Measurements from ENCODE around the gene ZDHHC11B. TPM values are rescaled to one million over a fixed set of nuclear protein-coding genes. Genes with fewer than 3 reads are reported as not detected.
"Not testable (repeated sequence)": the region's sequence is repeated elsewhere in the genome, so short reads cannot be mapped to it uniquely, and the experiment has no call there.

Gene ZDHHC11B
- total RNA-seq, 2 donors from 2014 or later: 6.2 to 8.9 TPM

DNA sequence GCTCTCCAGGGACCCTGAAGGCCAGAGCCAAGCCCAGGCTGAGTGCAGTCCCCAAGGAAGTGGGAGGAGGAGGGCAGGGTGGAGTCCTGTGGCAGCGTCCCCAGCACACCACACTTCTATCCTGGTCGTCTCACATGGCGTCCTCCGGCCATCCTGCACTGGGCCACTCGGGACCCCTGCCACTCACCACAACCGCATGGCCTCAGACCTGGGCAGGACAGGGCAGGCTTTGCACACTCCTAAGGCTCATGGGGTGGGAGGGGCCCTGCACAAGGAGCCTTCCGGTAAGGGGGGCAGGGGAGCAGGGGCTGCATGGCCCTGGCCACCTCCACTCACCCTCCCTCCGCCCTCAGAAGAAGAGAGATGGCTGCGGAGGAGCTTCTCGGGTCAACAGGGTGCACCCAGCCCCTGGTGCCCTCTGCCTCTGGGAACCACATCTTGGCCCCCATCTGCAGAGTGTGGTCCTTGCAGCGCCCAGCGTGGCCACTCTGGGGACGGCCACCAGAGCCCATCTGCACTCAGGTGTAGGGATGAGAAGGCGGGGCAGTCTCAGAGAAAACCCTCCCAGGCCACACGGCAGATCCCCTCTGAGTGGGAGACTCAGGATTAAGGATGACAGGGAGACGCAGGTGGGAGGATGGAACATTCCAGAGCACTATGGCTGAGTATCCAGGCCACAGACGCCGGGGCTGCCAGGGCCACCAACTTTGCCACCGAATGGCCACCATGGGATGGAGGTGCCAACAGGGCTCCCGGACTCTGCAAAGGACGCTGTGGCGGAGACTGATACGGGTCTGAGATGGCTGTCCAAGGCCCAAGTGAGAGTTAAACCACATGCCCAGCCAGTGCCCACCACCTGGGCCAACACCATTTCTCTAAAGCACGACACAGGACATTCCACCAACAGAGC lies 99.0 kb downstream of the ZDHHC11B start:
- peak in 1 of 4 donors; percentile 4 for DNase-seq
- no peaks in the 10 kb centered on the region for H3K9me3 ChIP-seq
- intact Hi-C loops (cut with DNase I): no loop called here
- H3K36me3 ChIP-seq (replicated peaks in 1 of 2; ENCODE audit: insufficient read depth in 1 of 2, low read depth in 2 of 2): no peaks in the 10 kb centered on the region
- TF ChIP-seq, protein P1, sequence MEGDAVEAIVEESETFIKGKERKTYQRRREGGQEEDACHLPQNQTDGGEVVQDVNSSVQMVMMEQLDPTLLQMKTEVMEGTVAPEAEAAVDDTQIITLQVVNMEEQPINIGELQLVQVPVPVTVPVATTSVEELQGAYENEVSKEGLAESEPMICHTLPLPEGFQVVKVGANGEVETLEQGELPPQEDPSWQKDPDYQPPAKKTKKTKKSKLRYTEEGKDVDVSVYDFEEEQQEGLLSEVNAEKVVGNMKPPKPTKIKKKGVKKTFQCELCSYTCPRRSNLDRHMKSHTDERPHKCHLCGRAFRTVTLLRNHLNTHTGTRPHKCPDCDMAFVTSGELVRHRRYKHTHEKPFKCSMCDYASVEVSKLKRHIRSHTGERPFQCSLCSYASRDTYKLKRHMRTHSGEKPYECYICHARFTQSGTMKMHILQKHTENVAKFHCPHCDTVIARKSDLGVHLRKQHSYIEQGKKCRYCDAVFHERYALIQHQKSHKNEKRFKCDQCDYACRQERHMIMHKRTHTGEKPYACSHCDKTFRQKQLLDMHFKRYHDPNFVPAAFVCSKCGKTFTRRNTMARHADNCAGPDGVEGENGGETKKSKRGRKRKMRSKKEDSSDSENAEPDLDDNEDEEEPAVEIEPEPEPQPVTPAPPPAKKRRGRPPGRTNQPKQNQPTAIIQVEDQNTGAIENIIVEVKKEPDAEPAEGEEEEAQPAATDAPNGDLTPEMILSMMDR (IDR thresholded peaks at IDR 0.05): no peak
- TF ChIP-seq POLR2A (IDR thresholded peaks at IDR 0.05): no peak
- no peak for ATAC-seq
- WGBS, 2 donors: 83 to 87% methylated on average over 15 to 24 of the region's 24 CpGs
- no peaks in the 10 kb centered on the region for H3K4me1 ChIP-seq
- H3K27me3 ChIP-seq: no peaks in the 10 kb centered on the region
- no peak overlapping the region for H3K27ac ChIP-seq
- H3K4me3 ChIP-seq: no peak overlapping the region

- Histone ChIP-seq H3K27me3 (no peaks in the 10 kb centered on the region), H3K9me3 (no peaks in the 10 kb centered on the region), H3K4me3 (no peak overlapping the region), H3K27ac (no peak overlapping the region), H3K36me3 (replicated peaks in 1 of 2; ENCODE audit: insufficient read depth in 1 of 2, low read depth in 2 of 2) (no peaks in the 10 kb centered on the region), H3K4me1 (no peaks in the 10 kb centered on the region)
- 78 to 95% methylated on average over 8 to 16 of the region's 17 CpGs for WGBS, 2 donors
- TF ChIP-seq POLR2A (IDR thresholded peaks at IDR 0.05): no peak
- TF ChIP-seq, protein P1 (IDR thresholded peaks at IDR 0.05): no peak
- ATAC-seq (no peak), DNase-seq (no peak)
- intact Hi-C loops (cut with DNase I): no loop called here
Observed at GRCh38 chr5:684751-685216, 99.7 kb downstream of the ZDHHC11B start.

GRCh38 chr5:683551-684481 lies 100.7 kb downstream of the ZDHHC11B start:
- ATAC-seq: no peak
- no peak for TF ChIP-seq POLR2A (IDR thresholded peaks at IDR 0.05)
- TF ChIP-seq, protein P1 (IDR thresholded peaks at IDR 0.05): no peak
- intact Hi-C loops (cut with DNase I): no loop called here

DNA sequence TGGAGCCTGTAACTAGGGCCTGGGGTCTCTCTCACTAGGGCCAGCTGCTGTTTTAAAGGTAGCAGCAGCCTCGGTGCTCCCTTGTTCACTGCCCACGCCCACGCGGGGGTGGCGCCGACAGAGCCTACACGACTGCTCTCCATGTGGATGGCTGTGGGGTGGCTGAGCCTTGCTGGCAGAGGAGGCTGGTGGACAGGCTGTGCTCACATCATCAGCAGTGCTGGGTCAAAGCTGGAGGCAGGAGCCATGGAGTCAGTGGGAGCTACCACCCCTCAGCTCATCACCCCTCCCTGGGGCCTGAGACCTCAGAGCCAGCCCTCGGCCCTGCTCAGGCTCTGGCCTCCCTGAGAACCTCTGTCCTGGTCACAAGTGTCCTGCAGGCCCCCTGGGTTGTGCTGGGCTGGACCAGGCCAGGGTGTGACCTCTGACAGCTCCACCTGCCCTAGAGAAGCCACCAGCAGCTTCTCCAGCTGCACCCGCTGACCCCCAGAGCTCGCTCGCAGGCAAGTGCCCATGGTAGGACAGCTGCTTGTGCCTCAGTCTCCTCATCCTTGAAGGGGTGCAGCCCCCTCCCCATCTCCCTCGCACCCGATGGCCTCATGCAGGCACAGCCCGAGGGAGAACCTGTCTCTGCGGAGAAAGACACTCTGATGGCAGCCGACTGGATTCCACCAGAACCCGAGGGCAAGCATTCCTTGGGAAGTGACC lies 101.7 kb downstream of the ZDHHC11B start:
- H3K4me3 ChIP-seq; ATAC-seq; DNase-seq; H3K4me1 ChIP-seq; H3K9me3 ChIP-seq; H3K36me3 ChIP-seq (replicated peaks in 1 of 2; ENCODE audit: insufficient read depth in 1 of 2, low read depth in 2 of 2); intact Hi-C loops (cut with DNase I); H3K27ac ChIP-seq; H3K27me3 ChIP-seq: not testable (repeated sequence)
- WGBS, 2 donors: 60 to 82% methylated on average over 3 to 17 of the region's 17 CpGs

More at GRCh38 chr5:683551-684481, 100.7 kb downstream of the ZDHHC11B start:
- peak in 1 of 4 donors; percentile 5 for DNase-seq
- Histone ChIP-seq H3K4me3 (no peak overlapping the region), H3K27me3 (no peaks in the 10 kb centered on the region), H3K36me3 (replicated peaks in 1 of 2; ENCODE audit: insufficient read depth in 1 of 2, low read depth in 2 of 2) (no peaks in the 10 kb centered on the region), H3K4me1 (no peaks in the 10 kb centered on the region), H3K9me3 (no peaks in the 10 kb centered on the region), H3K27ac (no peak overlapping the region)
- 76 to 82% methylated on average over 20 to 28 of the region's 30 CpGs for WGBS, 2 donors

DNA sequence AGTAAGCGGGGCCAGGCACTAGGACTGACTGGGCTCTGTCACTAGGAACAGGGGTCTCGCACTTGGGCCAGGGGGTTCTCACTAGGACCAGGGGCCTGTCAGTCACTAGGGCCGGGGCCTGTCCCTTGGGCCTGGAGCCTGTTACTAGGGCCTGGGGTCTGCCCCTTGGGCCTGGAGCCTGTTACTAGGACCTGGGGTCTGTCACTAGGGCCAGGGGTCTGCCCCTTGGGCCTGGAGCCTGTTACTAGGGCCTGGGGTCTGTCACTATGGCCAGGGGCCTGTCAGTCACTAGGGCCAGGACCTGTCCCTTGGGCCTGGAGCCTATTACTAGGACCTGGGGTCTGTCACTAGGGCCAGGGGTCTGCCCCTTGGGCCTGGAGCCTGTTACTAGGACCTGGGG lies 102.3 kb downstream of the ZDHHC11B start:
- WGBS, 2 donors: 75% methylated on average over 2 of the region's 3 CpGs; no CpG with 5 or more reads in 1 of the 2 donors
- H3K4me1 ChIP-seq; H3K9me3 ChIP-seq; H3K4me3 ChIP-seq; H3K27ac ChIP-seq; ATAC-seq; intact Hi-C loops (cut with DNase I); H3K27me3 ChIP-seq; H3K36me3 ChIP-seq (replicated peaks in 1 of 2; ENCODE audit: insufficient read depth in 1 of 2, low read depth in 2 of 2): not testable (repeated sequence)
- DNase-seq: peak in 1 of 4 donors; percentile 3

DNA sequence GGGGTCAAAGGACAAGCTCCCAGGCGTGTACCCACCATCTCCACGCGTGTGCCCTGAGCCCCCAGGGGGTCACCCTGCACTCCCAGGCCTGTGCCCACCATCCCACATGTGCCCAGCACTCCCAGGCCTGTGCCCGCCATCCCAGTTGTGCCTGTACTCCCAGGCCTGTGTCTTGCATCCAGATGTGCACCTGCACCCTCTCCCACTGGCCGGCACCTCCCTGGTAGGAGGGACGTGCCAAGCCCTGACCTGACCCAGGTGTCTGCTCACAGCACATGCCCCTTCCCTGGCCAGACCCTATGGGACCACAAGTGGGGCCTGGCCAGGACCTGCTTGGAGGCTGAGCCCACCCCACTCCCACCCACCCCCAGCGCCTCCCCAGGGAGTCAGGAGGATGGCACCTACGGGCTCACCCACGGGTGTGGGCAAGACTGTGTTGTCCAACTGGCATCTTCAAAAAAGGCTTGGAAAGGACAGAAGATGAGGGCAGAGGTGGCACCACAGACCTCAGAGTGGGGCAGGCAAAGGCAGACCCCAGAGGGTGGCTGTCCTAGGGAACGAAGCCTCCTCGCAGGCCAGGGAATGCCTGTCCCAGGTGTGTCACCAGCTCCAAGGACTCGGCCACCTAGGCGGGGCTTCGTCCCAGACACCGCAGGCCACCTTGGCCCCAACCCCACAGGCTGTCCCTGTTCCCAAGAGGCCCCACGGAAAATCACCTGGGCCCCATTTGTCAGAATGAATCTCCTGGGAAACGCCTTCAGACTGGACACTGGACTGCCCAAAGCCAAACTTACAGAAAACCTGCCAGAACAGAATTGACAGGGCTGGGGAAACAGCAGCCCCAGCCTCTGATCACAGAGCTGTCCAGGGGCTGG lies 103.0 kb downstream of the ZDHHC11B start:
- H3K9me3 ChIP-seq; intact Hi-C loops (cut with DNase I); H3K27ac ChIP-seq; H3K4me1 ChIP-seq; ATAC-seq; H3K4me3 ChIP-seq; H3K27me3 ChIP-seq; H3K36me3 ChIP-seq (replicated peaks in 1 of 2; ENCODE audit: insufficient read depth in 1 of 2, low read depth in 2 of 2): not testable (repeated sequence)
- peak in 2 of 4 donors; percentile 1 to 7 for DNase-seq
- WGBS, 2 donors: 85 to 93% methylated on average over 5 to 13 of the region's 17 CpGs

GRCh38 chr5:680836-681235 lies 103.7 kb downstream of the ZDHHC11B start:
- H3K4me3 ChIP-seq; H3K9me3 ChIP-seq; H3K4me1 ChIP-seq; ATAC-seq; H3K27me3 ChIP-seq; H3K27ac ChIP-seq; H3K36me3 ChIP-seq (replicated peaks in 1 of 2; ENCODE audit: insufficient read depth in 1 of 2, low read depth in 2 of 2); intact Hi-C loops (cut with DNase I): not testable (repeated sequence)
- WGBS, 2 donors: 83 to 93% methylated on average over 13 of the region's 13 CpGs
- peak in 1 of 4 donors; percentile 1 for DNase-seq

Data from body of pancreas (tissue), 4 donors.